HepG2 (cell line): ENCODE data around the gene ZFR2. TPM values are rescaled to one million over a fixed set of nuclear protein-coding genes. Genes with fewer than 3 reads are reported as not detected.

Experiments
- BCL6 ChIP-seq: IDR thresholded peaks from 2 replicates; pipeline ENCODE4 v1.6.1; 2016; ENCODE audit warnings: missing genetic modification reagents, missing compliant biosample characterization
- KDM2A ChIP-seq: sonication (generic); formaldehyde crosslinking; IDR thresholded peaks from 2 replicates; pipeline ENCODE4 v1.4.0; 2020; ENCODE audit warnings: low read depth, missing genetic modification reagents, borderline replicate concordance
- MEF2D ChIP-seq: sonication (generic); formaldehyde crosslinking; IDR thresholded peaks from 2 replicates; pipeline ENCODE4 v1.5.1; 2020; ENCODE audit warnings: mild to moderate bottlenecking, missing genetic modification reagents
- MEIS2 ChIP-seq: sonication (generic); formaldehyde crosslinking; IDR thresholded peaks from 2 replicates; pipeline ENCODE4 v1.9.0; 2021; ENCODE audit warnings: mild to moderate bottlenecking, missing genetic modification reagents
- MYC ChIP-seq: sonication (generic); formaldehyde crosslinking; IDR thresholded peaks from 2 replicates; pipeline ENCODE4 v1.9.0; 2021; ENCODE audit warnings: missing genetic modification reagents, borderline replicate concordance
- NFATC3 ChIP-seq: sonication (generic); formaldehyde crosslinking; IDR thresholded peaks from 2 replicates; pipeline ENCODE4 v1.5.1; 2020; ENCODE audit warnings: mild to moderate bottlenecking, missing genetic modification reagents
- NFE2L2 ChIP-seq: fragments of 150-350 bp; IDR thresholded peaks from 2 replicates; pipeline ENCODE4 v1.6.1; 2014; ENCODE audit warnings: low read length
- PITX1 ChIP-seq: sonication (generic); formaldehyde crosslinking; IDR thresholded peaks from 2 replicates; pipeline ENCODE4 v1.5.1; 2020; ENCODE audit warnings: mild to moderate bottlenecking, missing genetic modification reagents
- RFXANK ChIP-seq: IDR thresholded peaks from 2 replicates; pipeline ENCODE4 v1.6.1; 2016
- RXRA ChIP-seq: sonication (generic); formaldehyde crosslinking; IDR thresholded peaks from 2 replicates; pipeline ENCODE4 v1.5.1; 2020; ENCODE audit warnings: missing genetic modification reagents
- ZNF331 ChIP-seq: sonication (generic); formaldehyde crosslinking; IDR thresholded peaks from 2 replicates; pipeline ENCODE4 v1.4.0; 2020; ENCODE audit warnings: missing genetic modification reagents
- ZNF501 ChIP-seq: sonication (generic); formaldehyde crosslinking; IDR thresholded peaks from 2 replicates; pipeline ENCODE4 v1.5.1; 2020; ENCODE audit warnings: mild to moderate bottlenecking, moderate library complexity, missing genetic modification reagents
- ZNF768 ChIP-seq: sonication (generic); formaldehyde crosslinking; IDR thresholded peaks from 2 replicates; pipeline ENCODE4 v1.4.0; 2020; ENCODE audit warnings: missing genetic modification reagents
- polyA plus RNA-seq, 8 experiments: library from polyadenylated mRNA; depleted of rRNA in 3 of 8; stranded (reverse) in 7 of 8; unstranded in 1 of 8; fragments of >200 nt; fragmentation: Illumina TruSeq in 4 of 8; extraction: Trizol in 4 of 8; gene quantifications; 2 replicates each; pipeline versions ENCODE4 v1.2.1 to v1.2.3, GENCODE V29; 2011 to 2016; ENCODE audit warnings: low read depth in 4 of 8, missing spikeins in 1 of 8, mixed read lengths in 1 of 8; ENCODE audit not compliant: insufficient read depth in 1 of 8
- total RNA-seq, 5 experiments: library from RNA; depleted of rRNA; stranded (reverse); fragments of >200 nt; fragmentation: Illumina TruSeq; extraction: Trizol; gene quantifications; 2 replicates each; pipeline ENCODE4 v1.2.3, GENCODE V29; 2016; ENCODE audit warnings: low read depth in 1 of 5
- TF ChIP-seq, protein P1 (sequence below): sonication (generic); formaldehyde crosslinking; IDR thresholded peaks from 2 replicates; pipeline ENCODE4 v1.4.0; 2020; ENCODE audit warnings: missing genetic modification reagents
- TF ChIP-seq, protein P2 (sequence below), 2 experiments: fragments of 450-650 bp in 1 of 2; sonication (generic) in 1 of 2; formaldehyde crosslinking in 1 of 2; IDR thresholded peaks; 2 replicates each; pipeline versions ENCODE4 v1.6.1 to v1.8.0; 2016 to 2022; ENCODE audit warnings: antibody characterized with exemption in 1 of 2, mild to moderate bottlenecking in 1 of 2, missing genetic modification reagents in 1 of 2

ZFR2 gene
- total and polyA plus RNA-seq, 2 of the 13 experiments (the other 11 are each of a cell fraction or from before 2014, with no cell fraction given) = 0.37 to 0.69 TPM

DNA sequence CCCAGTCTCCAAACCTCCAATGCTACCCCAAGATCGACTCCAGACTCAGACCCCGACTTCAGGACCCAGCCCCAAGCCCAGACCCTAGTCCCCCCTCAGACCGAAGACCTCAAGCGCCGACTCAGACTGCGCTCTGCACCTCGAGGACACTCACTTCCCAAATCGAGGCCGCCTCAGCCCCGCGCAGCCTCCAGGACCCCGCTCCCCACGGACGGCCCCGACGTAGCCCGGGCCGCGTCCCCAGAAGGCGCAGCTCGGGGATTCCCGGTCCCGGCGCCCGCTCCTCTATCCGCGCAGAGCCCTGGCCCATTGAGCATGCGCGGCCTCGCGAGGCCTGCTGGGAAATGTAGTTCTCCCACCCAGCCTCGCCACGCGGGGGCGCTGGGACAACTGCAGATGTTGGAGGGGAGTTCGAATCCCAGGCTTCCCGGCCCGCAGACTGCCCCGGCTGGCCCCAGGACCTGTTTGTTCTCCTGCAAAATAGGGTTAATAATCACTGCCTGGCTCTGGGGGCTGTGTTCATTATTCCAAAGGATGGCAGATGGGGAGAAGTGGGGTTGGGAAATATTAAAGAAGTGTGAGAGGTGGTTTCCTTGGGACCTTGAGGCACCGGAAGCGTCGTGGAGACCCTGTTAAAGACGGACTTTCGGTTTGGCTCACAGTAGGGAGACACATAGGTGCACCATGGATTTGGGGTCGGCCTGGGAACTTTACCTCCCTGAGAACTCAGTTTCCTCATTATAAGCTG is 107.3 kb downstream of the ZFR2 start, which contains the start of gene APBA3 (continued):
- TF ChIP-seq, protein P1, sequence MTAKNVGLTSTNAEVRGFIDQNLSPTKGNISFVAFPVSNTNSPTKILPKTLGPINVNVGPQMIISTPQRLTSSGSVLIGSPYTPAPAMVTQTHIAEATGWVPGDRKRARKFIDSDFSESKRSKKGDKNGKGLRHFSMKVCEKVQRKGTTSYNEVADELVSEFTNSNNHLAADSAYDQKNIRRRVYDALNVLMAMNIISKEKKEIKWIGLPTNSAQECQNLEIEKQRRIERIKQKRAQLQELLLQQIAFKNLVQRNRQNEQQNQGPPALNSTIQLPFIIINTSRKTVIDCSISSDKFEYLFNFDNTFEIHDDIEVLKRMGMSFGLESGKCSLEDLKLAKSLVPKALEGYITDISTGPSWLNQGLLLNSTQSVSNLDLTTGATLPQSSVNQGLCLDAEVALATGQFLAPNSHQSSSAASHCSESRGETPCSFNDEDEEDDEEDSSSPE (CRISPR knock-in tag) = peak; percentile 47; the same call in 1 of the 2 replicates
- TF ChIP-seq RXRA (CRISPR knock-in tag) (0 out of 2 replicates have a peak, but pooled peaks have one; percentile 26), KDM2A (peak; percentile 70; the same call in 1 of the 2 replicates), MEF2D (CRISPR knock-in tag) (no peak), NFE2L2 (no peak), MEIS2 (peak; percentile 23; the same call in 1 of the 2 replicates), ZNF768 (peak; percentile 49; the same call in 1 of the 2 replicates), BCL6 (CRISPR knock-in tag) (peak; percentile 29; the same call in 1 of the 2 replicates), MYC (peak; percentile 85), ZNF331 (CRISPR knock-in tag) (peak; percentile 80; the same call in 1 of the 2 replicates), RFXANK (no peak), ZNF501 (CRISPR knock-in tag) (peak; percentile 97), NFATC3 (CRISPR knock-in tag) (no peak), PITX1 (CRISPR knock-in tag) (no peak)
- TF ChIP-seq, protein P2, sequence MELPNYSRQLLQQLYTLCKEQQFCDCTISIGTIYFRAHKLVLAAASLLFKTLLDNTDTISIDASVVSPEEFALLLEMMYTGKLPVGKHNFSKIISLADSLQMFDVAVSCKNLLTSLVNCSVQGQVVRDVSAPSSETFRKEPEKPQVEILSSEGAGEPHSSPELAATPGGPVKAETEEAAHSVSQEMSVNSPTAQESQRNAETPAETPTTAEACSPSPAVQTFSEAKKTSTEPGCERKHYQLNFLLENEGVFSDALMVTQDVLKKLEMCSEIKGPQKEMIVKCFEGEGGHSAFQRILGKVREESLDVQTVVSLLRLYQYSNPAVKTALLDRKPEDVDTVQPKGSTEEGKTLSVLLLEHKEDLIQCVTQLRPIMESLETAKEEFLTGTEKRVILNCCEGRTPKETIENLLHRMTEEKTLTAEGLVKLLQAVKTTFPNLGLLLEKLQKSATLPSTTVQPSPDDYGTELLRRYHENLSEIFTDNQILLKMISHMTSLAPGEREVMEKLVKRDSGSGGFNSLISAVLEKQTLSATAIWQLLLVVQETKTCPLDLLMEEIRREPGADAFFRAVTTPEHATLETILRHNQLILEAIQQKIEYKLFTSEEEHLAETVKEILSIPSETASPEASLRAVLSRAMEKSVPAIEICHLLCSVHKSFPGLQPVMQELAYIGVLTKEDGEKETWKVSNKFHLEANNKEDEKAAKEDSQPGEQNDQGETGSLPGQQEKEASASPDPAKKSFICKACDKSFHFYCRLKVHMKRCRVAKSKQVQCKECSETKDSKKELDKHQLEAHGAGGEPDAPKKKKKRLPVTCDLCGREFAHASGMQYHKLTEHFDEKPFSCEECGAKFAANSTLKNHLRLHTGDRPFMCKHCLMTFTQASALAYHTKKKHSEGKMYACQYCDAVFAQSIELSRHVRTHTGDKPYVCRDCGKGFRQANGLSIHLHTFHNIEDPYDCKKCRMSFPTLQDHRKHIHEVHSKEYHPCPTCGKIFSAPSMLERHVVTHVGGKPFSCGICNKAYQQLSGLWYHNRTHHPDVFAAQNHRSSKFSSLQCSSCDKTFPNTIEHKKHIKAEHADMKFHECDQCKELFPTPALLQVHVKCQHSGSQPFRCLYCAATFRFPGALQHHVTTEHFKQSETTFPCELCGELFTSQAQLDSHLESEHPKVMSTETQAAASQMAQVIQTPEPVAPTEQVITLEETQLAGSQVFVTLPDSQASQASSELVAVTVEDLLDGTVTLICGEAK (IDR thresholded peaks at IDR 0.05) = no peak; the same call in 1 of the 2 replicates
- TF ChIP-seq, protein P2 (CRISPR knock-in tag; IDR thresholded peaks at IDR 0.05) = 0 out of 2 replicates have a peak, but pooled peaks have one; percentile 60
